NCI-H187 (cell line): ENCODE measurements around the gene FRZB.

Experiments
- DNase-seq, 2 experiments: peaks; one replicate each; lab custom pipeline; 2025; lab: John Stamatoyannopoulos, UW

FRZB gene

DNA sequence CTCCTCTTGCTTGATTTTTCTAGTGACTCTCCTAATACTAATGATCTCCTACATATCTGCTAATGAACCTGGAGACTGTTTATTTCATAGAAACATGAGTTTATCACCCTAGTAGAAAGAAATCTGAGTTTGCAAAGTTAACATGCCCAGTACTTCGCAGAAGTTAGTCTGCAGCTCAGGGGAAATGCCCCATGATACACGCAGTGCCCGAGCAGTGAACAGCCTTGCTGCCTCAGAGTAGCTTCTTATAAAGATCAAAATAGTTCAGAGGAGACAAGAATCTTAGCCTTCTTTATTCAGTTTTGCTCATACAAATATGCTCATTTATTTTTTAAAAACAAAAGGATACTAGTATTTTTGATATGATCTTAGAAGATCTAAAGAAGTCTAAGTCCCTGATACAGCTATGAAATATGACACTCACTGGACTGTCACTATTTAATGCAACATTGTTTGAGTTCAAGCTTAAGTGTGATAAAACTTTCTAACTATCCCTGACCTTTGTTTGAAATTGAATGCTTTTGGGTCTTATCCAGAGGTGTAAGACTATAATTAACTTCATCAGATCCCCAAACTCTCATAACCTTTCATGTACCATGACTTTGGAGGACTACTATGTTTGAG, 20.5 kb downstream of the FRZB start:
- DNase-seq = no peak

DNA sequence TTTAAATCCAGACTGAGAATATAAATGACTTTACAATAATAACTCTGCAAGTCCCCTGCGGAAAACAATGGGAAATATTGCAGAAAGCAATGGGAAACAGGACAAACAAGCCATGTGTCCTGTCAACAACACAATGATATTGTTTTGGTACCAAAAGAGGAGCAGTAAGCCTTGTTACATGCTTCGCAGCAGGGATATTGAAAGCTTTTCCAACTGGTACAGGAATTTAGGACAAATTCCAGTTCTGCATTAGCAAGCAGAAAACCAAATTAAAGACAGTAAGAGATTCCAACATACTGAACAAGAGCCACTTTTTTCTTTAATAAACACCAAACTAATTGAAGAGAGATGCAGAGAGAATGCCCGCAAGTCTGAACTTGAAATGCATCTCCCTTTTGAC, 30.0 kb downstream of the FRZB start:
- no peak for DNase-seq

DNA sequence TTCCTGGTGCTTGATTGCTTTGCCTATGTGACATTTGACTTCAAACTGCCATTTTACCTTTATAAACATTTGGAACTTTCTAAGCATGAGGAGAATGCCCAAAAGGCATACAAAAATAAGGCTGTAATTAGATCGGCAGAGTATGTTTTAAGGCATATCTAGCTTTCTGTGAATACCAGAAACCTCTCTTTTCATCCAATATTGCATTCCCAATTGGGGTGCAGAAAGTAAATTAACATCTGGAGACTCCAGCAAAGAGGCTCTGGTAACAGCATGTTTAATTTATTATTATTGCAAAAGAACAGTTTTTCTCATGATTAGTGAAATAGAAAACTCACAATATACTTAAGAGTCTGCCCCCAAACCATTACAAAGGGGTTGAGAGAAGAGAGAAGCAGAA, 32.1 kb downstream of the FRZB start:
- DNase-seq = no peak

DNA sequence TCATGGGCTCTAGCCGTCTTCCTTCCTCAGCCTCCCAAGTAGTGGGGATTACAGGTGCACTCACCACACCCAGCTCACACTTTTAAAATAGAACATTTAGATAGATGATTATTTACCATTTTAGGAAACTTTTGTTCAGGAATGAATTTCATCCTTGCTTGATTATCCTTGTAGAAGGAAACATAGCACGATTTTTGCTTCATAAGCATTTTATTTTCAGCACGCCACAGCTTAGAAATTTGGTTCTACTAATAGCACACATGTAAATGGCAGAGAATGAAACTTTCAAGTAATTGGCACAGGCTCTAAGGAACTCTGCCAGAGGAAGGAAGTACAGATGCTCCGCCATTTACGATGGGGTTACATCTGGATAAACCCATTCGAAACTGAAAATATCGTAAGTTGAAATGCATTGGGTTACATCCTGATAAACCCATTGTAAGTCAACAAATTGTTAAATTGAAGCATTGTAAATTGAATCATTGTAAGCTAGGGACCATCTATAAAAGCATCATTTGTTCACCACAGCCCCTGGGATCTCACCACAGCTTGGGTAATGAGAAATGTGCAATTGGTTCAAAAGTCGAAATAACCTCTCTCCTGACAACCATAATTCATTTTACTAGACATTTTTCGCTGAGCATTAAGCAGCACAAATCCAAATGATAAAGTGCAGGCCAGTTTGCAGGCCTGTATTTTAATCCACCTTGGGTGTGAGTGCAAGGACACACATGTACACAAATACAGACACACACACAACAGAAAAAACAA, 33.2 kb downstream of the FRZB start:
- no peak for DNase-seq

DNA sequence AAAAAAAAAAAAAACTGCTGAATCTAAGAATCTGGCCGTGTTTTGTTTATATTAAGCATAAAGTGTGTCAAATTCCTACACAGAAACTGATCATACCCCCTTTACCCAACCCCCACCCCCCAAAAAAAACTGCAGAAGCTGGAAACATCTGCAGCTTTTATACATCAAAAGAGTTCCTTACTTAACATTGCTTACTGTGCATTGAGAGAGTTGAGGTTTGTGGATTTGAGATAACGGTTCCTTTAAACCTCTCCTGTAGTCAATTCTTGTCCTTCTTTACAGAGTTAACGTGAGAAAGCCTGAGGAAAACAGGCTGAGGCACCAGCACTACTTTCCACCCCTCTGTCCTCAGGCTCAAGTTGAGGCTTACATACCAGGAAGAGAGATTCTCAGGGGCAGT, 34.5 kb downstream of the FRZB start:
- DNase-seq = no peak

DNA sequence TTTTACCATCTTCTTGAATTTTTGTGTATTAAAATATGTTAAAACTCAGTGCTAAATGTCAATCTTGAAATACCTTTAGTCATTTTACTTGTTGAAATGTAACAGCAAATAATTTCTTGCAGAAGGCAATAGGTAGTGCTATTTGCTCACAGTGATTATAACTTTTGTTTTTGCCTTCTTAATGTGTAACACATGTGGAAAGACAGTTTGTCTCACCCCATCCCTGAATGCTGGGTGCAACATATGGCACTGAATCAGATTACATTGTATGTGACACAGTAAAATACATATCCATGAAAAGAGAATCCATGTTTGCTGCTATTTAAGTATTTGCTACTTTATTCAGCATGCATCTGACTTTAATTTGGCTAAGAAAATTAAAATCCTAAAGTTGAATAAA, 35.3 kb downstream of the FRZB start:
- no peak for DNase-seq

DNA sequence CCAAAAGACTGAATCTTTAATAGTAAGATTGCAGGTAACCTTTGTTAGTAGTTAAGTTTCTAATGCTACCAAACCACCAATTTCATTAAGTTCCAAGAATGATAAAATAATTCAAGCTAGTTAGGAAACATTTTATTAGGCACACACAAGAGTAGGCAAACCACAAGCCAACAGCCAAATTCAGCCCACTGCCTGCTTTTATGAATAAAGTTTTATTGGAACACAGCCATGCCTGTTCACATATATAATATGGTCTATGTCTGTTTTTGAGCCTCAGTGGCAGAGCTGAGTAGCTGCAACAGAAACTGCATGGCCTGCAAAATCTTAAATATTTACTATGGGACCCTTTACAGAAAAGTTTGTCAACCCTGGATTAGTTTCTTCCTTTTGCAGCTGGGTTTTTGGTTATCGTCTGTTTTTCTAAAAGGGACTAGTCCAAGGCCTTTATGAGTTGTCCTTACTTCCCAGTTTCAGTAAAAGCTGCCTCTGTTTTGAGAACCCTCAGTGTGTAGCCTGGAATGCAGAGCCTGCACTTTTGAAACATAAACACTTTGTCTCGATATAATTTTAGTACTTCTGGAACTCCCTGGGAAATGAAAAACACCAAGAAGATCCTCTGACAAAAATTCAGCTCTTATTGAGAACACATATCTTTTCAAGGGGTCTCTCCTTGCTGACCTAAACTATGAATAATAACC, 39.1 kb downstream of the FRZB start:
- no peak for DNase-seq

DNA sequence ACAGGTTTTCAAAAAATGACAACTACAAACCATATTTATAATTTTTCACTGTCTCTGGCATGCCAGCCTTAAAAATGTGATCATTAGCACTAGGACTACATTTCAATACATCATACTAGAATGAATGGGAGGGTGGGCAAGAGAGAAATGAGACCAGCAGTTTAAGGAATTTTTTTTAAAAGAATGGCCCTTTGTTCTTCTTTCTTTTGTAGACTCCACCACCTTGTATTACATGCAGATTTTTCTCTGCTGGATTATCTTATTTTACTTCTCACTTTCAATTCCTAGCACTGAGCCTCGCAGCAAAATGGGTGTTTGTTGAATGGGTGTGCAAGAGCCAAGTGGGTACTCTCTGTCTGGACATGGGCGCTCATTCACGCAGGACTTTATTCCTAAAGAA, 39.9 kb downstream of the FRZB start:
- DNase-seq = no peak

DNA sequence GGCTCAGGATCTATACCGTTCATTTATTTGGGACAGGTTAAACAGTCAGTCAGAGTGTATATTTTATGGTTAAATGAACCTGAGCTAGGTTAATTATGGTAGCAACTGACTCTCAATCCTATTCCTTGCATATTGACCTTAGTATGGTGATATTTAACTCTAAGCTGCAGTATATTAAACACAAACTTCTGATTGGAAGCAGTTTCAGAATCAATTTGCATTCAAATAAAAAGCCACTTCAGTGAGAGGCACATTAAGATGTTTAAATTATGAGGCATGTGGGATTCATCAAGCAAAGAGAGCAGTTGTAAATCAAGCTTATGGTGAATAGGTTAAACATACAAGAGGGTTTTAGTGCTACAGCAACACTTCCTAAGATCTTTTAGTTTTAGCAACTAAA, 40.4 kb downstream of the FRZB start:
- DNase-seq = no peak

DNA sequence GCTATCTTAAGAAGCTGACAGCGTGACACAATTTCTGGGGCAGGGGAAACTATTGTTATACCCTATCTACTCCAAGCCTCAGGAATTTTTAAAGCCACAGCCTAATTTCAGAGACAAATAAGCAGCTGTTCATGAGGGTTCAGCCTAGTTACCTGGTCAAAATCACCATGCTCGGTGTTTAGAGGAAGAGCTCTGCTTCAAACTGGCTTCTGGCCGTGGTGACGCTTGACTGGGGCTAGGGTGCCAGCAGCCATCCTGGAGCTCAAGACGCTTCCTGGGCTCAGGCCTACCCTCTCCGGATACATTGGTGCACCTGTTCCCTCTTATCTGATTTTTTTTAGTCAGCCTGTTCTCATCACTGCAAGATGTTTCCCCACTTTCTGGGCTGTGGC, 41.7 kb downstream of the FRZB start:
- peak in 1 of 2 experiments; percentile 23 for DNase-seq

DNA sequence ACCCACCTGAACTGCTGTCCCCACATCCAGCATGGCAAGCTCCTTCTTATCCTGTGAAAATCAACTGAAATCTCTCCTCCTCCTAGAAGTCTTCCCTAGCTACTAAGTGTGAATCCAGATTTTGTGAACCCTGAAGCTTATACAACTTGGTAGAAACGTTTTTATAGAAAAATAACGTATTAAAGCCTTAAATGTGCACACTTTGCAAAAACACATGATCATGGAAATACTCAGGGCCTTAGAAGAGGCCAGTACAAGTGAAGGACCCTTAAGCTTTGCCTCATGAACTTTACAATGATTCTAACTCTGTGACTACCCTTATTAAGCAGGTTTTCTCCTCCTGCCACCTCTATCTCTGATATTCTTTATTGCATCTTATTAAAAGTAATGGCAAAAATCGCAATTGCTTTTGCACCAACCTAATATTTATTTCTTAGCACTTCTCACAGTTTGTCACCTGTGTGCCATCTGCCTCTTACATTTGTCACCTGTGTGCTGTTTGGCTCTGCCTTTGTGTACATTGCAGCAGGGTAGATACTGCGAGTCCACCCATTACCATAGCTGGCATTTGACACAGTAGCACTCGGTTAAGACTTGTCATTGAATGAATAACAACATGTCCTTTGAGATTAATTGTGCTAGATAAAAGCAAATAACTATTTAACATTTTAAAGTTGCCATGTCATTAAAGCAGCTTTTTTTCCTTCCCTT, 42.2 kb downstream of the FRZB start:
- DNase-seq = no peak

DNA sequence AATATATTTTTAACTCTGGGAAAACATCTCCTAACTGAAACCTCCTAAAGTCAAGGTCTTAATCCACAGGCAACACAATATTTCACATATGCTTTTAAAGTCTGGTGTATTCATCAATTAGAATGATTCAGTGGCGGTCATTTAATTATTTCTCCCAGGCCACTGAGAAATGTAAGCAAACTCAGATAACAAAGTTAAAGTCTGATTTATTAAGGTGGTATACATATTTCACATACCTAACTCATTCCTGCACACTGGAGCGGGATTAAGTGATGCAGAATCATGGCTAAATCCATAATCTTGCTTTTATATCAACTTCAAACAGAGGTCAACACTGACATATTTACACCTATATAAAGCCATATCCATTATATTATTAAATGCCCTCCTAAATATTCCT, 43.7 kb downstream of the FRZB start:
- no peak for DNase-seq

DNA sequence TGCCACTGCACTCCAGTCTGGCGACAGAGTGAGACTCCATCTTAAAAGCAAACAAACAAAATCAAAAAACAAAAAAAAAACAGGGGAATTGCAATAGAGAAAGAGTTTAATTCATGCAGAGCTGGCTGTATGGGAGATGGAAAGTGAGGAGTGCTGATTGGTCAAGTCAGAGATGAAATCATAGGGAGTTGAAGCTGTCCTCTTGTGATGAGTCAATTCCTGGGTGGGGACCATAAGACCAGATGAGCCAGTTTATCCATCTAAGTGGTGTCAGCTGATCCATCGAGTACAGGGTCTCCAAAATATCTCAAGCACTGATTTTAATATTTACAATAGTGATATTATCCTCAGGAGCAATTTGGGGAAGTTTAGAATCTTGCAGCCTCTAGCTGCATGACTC, 45.3 kb downstream of the FRZB start:
- DNase-seq = no peak

DNA sequence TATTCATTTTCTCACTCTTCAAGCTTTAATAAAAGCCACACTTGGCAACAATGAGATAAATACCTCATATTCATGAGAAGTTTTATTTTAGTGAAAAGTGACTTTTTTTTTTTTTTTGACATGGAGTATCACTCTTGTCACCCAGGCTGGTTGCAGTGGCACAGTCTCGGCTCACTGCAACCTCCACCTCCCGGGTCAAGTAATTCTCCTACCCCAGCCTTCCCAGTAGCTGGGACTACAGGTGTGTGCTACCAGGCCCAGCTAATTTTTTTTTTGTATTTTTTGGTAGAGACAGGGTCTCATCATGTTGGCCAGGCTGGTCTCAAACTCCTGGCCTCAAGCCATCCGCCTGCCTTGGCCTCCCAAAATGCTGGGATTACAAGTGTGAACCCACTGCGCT, 47.0 kb downstream of the FRZB start:
- no peak for DNase-seq

DNA sequence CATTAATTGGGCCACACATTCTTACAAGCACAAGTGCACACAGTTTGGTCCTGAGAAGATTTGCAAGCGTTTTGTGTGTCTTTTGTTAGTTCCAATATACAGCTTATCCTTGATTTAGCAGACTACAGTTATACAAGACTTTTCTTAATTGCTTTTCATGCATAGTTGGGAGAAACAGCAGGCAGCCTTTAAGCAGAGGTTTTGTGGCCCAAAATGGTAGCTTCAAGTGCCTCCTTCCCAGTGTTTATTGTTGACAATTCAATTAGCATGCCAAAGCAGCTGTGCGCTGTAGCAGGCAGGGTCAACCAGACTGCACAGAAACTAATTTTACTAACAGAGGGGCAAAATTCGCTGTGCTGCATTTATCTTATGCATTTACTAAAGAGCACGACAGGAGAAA, 47.5 kb downstream of the FRZB start:
- DNase-seq = peak; percentile 24 to 30

DNA sequence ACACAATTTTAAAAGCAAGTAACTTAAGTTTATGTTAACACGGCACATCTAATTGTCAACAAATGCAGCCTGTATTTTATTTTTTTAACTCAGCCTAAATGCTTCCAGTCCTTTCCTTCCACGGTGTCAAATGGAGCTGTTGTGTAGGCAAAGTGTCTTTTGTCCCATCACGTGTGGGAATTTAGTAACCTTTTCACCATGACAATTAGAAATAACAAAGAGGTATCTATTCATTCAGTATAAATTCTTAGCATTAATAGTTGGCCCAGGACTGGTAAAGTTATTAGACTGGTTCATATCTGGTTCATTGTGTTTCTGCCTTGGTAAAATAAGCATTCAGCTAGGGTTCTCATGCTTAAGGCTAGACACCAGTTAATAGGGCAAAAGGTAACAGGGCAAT, 47.9 kb downstream of the FRZB start:
- no peak for DNase-seq

DNA sequence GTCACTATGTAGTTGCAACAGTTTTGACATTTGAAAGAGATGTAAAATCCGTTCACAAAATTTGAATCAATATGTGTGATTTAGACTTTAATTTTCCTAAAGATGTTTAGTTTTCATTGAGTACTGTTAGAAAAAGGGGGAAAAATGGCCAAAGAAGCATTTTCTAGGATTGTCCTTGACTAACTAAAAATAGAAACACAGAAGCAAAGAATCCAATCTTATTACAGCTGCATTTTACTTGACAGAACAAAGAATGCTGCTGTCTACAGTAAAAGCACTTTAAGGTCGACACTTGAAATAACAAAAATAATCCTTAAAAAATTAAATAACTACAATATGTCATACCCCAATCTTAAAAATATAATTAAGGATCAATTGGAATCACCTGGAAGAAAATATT, 48.9 kb downstream of the FRZB start:
- no peak for DNase-seq

DNA sequence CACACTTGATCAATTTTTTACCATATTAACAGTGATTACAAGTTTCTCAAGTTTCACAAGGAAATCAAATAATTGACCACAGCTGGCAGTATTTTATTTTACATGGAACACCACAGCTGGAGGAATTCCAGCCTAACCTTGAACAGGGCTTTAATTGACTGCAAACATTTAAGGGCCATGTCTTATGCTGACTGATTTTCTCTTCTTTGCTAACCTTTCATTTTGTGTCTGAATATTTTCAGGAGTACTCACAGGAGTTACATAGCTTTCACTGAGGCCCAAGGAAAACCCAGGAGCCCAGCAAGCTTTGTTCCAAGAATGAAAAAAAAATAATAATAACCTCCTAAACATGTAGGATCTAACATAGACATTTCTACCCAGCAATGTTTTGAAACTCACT, 49.6 kb downstream of the FRZB start:
- no peak for DNase-seq

DNA sequence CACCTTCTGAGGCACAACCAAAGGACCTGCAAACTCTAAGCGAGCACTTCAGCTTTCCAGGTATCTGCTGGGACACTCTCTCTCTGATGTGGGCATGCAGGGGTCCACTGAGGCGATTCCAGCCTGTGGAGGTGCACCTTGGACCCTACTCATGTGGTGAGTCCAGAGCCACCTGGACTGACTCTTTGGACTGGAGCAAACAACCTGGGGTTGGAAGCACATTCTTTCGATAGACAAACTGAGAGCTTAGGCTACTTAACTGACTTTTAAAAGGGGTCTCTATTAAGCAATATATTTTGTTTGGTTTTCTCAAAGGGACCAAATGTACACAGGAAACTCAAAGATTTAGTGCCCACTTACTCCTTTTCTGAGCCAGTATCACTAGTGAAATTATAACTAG, 51.6 kb downstream of the FRZB start:
- no peak for DNase-seq

DNA sequence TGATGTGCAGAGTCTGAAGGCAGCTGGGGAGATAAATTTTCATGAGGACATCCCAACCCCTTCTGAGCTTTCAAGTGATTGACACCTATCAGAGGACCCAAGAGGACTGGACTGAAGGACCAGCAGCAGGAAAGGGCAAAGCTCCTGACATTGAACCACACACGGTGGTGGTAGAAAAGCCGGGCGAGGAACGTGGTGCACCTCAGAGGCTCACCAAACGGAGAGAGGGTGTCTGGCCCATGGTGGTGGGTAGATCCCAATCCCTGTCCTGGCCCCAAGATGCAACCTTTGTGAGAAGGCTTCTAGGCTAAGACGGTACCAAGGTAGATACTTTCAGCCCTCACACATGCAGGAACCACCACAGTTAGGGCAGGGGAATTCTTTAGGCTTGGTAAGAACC, 52.1 kb downstream of the FRZB start:
- no peak for DNase-seq

DNA sequence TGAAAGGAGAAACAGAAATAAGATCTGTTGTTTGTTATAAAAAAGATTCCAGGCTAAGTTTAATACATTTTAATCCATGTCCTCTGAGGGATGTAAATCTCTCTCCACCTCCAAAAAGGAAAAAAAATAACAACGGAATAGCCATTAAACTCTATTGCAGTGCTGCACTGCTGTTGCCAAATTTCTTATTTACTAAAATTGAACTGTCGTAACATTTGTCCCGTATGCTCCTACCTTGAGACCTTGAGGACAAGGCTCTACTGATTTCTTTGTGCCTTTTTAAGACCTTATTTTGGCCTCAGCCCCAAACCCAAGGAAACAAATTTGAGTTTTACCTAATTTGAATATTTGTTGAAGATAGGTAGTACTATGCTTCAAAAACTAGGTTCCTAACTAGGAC, 56.4 kb downstream of the FRZB start:
- no peak for DNase-seq

DNA sequence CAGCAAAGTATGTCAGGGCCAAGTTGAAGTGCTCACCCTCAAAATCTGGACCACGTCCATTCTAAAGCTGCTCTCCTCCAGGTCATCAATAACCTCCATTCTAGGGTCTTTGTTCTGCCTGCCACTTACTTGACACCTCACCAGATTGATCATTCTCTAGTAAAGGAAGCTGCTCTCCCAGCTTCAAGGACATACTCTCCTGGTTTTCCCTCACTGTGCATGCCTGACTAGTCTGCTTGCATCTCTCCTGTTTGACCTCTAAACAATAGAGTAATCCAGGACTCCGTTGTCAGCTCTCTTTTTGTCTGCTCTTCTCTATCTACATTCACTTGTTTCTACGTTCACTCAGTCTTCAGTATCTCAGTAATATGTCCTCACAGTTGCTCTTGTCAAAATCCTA, 59.1 kb downstream of the FRZB start:
- no peak for DNase-seq

DNA sequence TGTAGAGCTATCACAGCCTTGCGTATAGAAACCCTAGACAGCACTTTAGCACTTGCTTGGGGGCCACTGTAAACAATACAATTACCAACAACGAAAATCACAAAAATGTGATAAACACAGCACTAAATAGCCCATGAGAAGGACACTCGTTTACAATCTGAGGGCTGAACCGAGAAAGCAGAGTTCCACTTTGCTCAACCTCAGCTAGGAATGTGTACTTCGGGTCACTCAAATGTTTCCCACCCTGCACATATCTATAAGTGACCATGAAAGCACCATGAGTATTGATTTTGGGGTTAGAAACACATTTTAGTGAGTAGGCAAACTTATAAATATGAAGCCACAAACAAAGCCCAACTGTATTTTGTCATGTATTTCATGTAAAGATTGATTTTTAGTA, 62.3 kb downstream of the FRZB start:
- DNase-seq = no peak
